SK-N-SH (cell line): ENCODE results near the gene SEC24B. TPM values are rescaled to one million over a fixed set of nuclear protein-coding genes. Genes with fewer than 3 reads are reported as not detected.

Experiments
- CTCF ChIA-PET: fragments of 300-600, 350-600 bp; formaldehyde crosslinking; extraction: SDS; loops from one replicate; lab custom pipeline; 2021; lab: Yijun Ruan, JAX
- POLR2A ChIA-PET: fragments of 350-600 bp; sonication (Branson Sonifier 250); formaldehyde crosslinking; extraction: SDS; loops from one replicate; lab custom pipeline; 2020; ENCODE audit warnings: antibody characterized with exemption, inconsistent platforms; lab: Yijun Ruan, JAX
- DNase-seq: peaks from one replicate; pipeline ENCODE4 v3.0.0; 2012
- H2AFZ ChIP-seq: fragments of 200-600 bp; sonication (generic); 2 replicates; pipeline ENCODE4 v1.8.1; 2016; ENCODE audit warnings: antibody characterized with exemption, mild to moderate bottlenecking, low read depth
- H3F3A ChIP-seq: fragments of 200-600 bp; sonication (generic); replicated peaks from 2 replicates; pipeline ENCODE3; 2016; ENCODE audit warnings: antibody characterized with exemption, mild to moderate bottlenecking; ENCODE audit not compliant: insufficient read depth
- H3K27ac ChIP-seq, 2 experiments: fragments of 200-500 bp in 1 of 2; fragments of 200-600 bp in 1 of 2; sonication (Bioruptor generic) in 1 of 2; sonication (generic), shearing (Covaris generic) in 1 of 2; 2 replicates each; pipeline versions ENCODE4 v1.5.1 to v1.6.1; 2014 to 2016; ENCODE audit warnings: low read depth in 2 of 2, inconsistent platforms in 1 of 2, low read length in 1 of 2, mild to moderate bottlenecking in 1 of 2, mixed read lengths in 1 of 2
- H3K27me3 ChIP-seq: fragments of 200-600 bp; sonication (generic), shearing (Covaris generic); 2 replicates; pipeline ENCODE4 v1.6.1; 2016; ENCODE audit warnings: mixed run types; ENCODE audit not compliant: insufficient read depth
- H3K36me3 ChIP-seq, 2 experiments: fragments of 200-500 bp in 1 of 2; fragments of 200-600 bp in 1 of 2; sonication (Bioruptor generic) in 1 of 2; sonication (generic) in 1 of 2; replicated peaks in 1 of 2; 2 replicates each; pipeline versions ENCODE3 to v1.5.1; 2014 to 2016; ENCODE audit warnings: low read length in 1 of 2, mild to moderate bottlenecking in 1 of 2; ENCODE audit not compliant: insufficient read depth in 2 of 2, control insufficient read depth in 1 of 2
- H3K4me1 ChIP-seq, 2 experiments: fragments of 200-500 bp in 1 of 2; fragments of 200-600 bp in 1 of 2; sonication (Bioruptor generic) in 1 of 2; sonication (generic), shearing (Covaris generic) in 1 of 2; 2 replicates each; pipeline versions ENCODE4 v1.5.1 to v1.6.1; 2014 to 2016; ENCODE audit warnings: low read depth in 1 of 2, low read length in 1 of 2, mixed run types in 1 of 2; ENCODE audit not compliant: insufficient read depth in 2 of 2, control insufficient read depth in 1 of 2
- H3K4me2 ChIP-seq: fragments of 200-600 bp; sonication (generic), shearing (Covaris generic); 2 replicates; pipeline ENCODE4 v1.6.1; 2017; ENCODE audit warnings: mixed run types
- H3K4me3 ChIP-seq, 2 experiments: fragments of 200-500 bp in 1 of 2; fragments of 200-600 bp in 1 of 2; sonication (Bioruptor generic) in 1 of 2; sonication (generic), shearing (Covaris generic) in 1 of 2; 2 replicates each; pipeline versions ENCODE4 v1.5.1 to v1.8.1; 2014 to 2016; ENCODE audit warnings: low read depth in 2 of 2, inconsistent platforms in 1 of 2, low read length in 1 of 2, mild to moderate bottlenecking in 1 of 2, mixed read lengths in 1 of 2, moderate library complexity in 1 of 2
- H3K79me2 ChIP-seq: fragments of 200-600 bp; sonication (generic); 2 replicates; pipeline ENCODE4 v1.8.1; 2017; ENCODE audit warnings: mild to moderate bottlenecking; ENCODE audit not compliant: insufficient read depth
- H3K9ac ChIP-seq: fragments of 200-600 bp; sonication (generic); 2 replicates; pipeline ENCODE4 v1.6.1; 2017; ENCODE audit warnings: mixed run types
- H3K9me2 ChIP-seq: fragments of 200-600 bp; sonication (generic); 2 replicates; pipeline ENCODE4 v1.6.1; 2017; ENCODE audit warnings: mixed run types
- H3K9me3 ChIP-seq: fragments of 200-600 bp; sonication (generic); 2 replicates; pipeline ENCODE4 v1.6.1; 2017; ENCODE audit warnings: mixed run types, mild to moderate bottlenecking, moderate library complexity
- H4K20me1 ChIP-seq: fragments of 200-600 bp; sonication (generic); 2 replicates; pipeline ENCODE4 v1.6.1; 2017; ENCODE audit warnings: mild to moderate bottlenecking, mixed run types; ENCODE audit not compliant: insufficient read depth
- CHD2 ChIP-seq: fragments of 150-350 bp; IDR thresholded peaks from 2 replicates; pipeline ENCODE4 v1.6.1; 2018; ENCODE audit warnings: low read length; ENCODE audit not compliant: partially characterized antibody
- EZH2phosphoT487 ChIP-seq: fragments of 200-600 bp; sonication (generic); IDR thresholded peaks from 2 replicates; pipeline ENCODE4 v1.6.1; 2017; ENCODE audit warnings: low read depth, mixed run types, mild to moderate bottlenecking, antibody characterized with exemption, moderate library complexity, borderline replicate concordance
- FOSL2 ChIP-seq: IDR thresholded peaks from 2 replicates; pipeline ENCODE4 v1.4.0; 2012; ENCODE audit warnings: low read depth, mild to moderate bottlenecking, moderate library complexity, borderline replicate concordance
- FOXM1 ChIP-seq: IDR thresholded peaks from 2 replicates; pipeline ENCODE4 v1.4.0; 2012; ENCODE audit warnings: low read depth, mild to moderate bottlenecking
- MEF2A ChIP-seq: IDR thresholded peaks from 2 replicates; pipeline ENCODE4 v1.4.0; 2012; ENCODE audit warnings: low read depth, borderline replicate concordance
- MXI1 ChIP-seq: IDR thresholded peaks from 2 replicates; pipeline ENCODE4 v1.6.1; 2012; ENCODE audit warnings: mild to moderate bottlenecking, low read depth, low read length, improper control_type of control experiment
- RAD21 ChIP-seq: IDR thresholded peaks from 2 replicates; pipeline ENCODE4 v1.6.1; 2012; ENCODE audit warnings: mild to moderate bottlenecking, low read length
- RFX5 ChIP-seq: IDR thresholded peaks from 2 replicates; pipeline ENCODE4 v1.6.1; 2012; ENCODE audit warnings: mild to moderate bottlenecking, improper control_type of control experiment, low read length
- TEAD4 ChIP-seq: IDR thresholded peaks from 2 replicates; pipeline ENCODE4 v1.4.0; 2012; ENCODE audit warnings: mild to moderate bottlenecking, borderline replicate concordance; ENCODE audit not compliant: insufficient read depth
- USF1 ChIP-seq: IDR thresholded peaks from 2 replicates; pipeline ENCODE4 v1.4.0; 2012; ENCODE audit warnings: low read depth, borderline replicate concordance
- USF2 ChIP-seq: fragments of 150-350 bp; IDR thresholded peaks from 2 replicates; pipeline ENCODE4 v1.6.1; 2017; ENCODE audit warnings: antibody characterized with exemption, low read length, low read depth, borderline replicate concordance
- WGBS: methylation state at CpG from one replicate; pipeline ENCODE4 v1.1.6; 2017; ENCODE audit warnings: low lambda C conversion rate; 5-methylcytosine and 5-hydroxymethylcytosine counted together
- polyA plus RNA-seq, 3 experiments: library from polyadenylated mRNA; depleted of rRNA; stranded (reverse); fragments of >200 nt; gene quantifications; 2 replicates each; pipeline ENCODE4 v1.2.3, GENCODE V29; 2012
- TF ChIP-seq, protein P1 (sequence below): IDR thresholded peaks from 2 replicates; pipeline ENCODE4 v1.6.1; 2012; ENCODE audit warnings: mild to moderate bottlenecking, low read depth, low read length, moderate library complexity

The SEC24B gene
- polyA plus RNA-seq, 1 of the 3 experiments (the other 2 are of a cell fraction): 23.0 TPM

GRCh38 chr4:109559625-109559982, 126.0 kb downstream of the SEC24B start:
- CTCF ChIA-PET: interaction anchor here (0.6 to 2.4 kb wide), 3 partner anchors 10 to 127 kb away, joined by 3 to 8 read pairs (median 4); partner anchors contain the start of gene SEC24B
- 6% methylated on average over 8 of the region's 27 CpGs for WGBS

More at GRCh38 chr4:109559625-109559982, 126.0 kb downstream of the SEC24B start:
- Histone ChIP-seq H3K9me2 (no peaks in the 10 kb centered on the region), H3F3A (peaks cover 14% of the 10 kb centered on the region), H3K4me2 (peak overlapping the region; percentile 93), H3K4me1 (peaks cover 7% of the 10 kb centered on the region in 2 experiments; a peak in 2 of 4 replicates), H3K9me3 (no peaks in the 10 kb centered on the region), H3K4me3 (peak overlapping the region; percentile 84 to 90), H3K9ac (peak overlapping the region; percentile 78), H3K79me2 (peaks cover 29% of the 10 kb centered on the region), H3K27me3 (no peaks in the 10 kb centered on the region), H2AFZ (peak overlapping the region; percentile 86), H3K27ac (peak overlapping the region; percentile 66 to 84), H4K20me1 (no peaks in the 10 kb centered on the region), H3K36me3 (no peaks in the 10 kb centered on the region)
- POLR2A ChIA-PET: no interaction called here
- peak; percentile 70 for DNase-seq
- TF ChIP-seq EZH2phosphoT487: no peak
- TF ChIP-seq, protein P1, sequence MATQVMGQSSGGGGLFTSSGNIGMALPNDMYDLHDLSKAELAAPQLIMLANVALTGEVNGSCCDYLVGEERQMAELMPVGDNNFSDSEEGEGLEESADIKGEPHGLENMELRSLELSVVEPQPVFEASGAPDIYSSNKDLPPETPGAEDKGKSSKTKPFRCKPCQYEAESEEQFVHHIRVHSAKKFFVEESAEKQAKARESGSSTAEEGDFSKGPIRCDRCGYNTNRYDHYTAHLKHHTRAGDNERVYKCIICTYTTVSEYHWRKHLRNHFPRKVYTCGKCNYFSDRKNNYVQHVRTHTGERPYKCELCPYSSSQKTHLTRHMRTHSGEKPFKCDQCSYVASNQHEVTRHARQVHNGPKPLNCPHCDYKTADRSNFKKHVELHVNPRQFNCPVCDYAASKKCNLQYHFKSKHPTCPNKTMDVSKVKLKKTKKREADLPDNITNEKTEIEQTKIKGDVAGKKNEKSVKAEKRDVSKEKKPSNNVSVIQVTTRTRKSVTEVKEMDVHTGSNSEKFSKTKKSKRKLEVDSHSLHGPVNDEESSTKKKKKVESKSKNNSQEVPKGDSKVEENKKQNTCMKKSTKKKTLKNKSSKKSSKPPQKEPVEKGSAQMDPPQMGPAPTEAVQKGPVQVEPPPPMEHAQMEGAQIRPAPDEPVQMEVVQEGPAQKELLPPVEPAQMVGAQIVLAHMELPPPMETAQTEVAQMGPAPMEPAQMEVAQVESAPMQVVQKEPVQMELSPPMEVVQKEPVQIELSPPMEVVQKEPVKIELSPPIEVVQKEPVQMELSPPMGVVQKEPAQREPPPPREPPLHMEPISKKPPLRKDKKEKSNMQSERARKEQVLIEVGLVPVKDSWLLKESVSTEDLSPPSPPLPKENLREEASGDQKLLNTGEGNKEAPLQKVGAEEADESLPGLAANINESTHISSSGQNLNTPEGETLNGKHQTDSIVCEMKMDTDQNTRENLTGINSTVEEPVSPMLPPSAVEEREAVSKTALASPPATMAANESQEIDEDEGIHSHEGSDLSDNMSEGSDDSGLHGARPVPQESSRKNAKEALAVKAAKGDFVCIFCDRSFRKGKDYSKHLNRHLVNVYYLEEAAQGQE: no peak
- no peak for TF ChIP-seq RFX5
- no peak for TF ChIP-seq RAD21
- TF ChIP-seq MEF2A: no peak
- TF ChIP-seq MXI1: no peak
- no peak for TF ChIP-seq USF2
- TF ChIP-seq USF1: no peak
- TF ChIP-seq FOXM1: no peak
- TF ChIP-seq FOSL2: no peak
- no peak for TF ChIP-seq CHD2
- TF ChIP-seq TEAD4: no peak
